CD8-positive, alpha-beta memory T cell (primary cell): ENCODE measurements around the gene SPOCK1. TPM values are rescaled to one million over a fixed set of nuclear protein-coding genes. Genes with fewer than 3 reads are reported as not detected.
"Not testable (repeated sequence)": the region's sequence is repeated elsewhere in the genome, so short reads cannot be mapped to it uniquely, and the experiment has no call there.

Experiments
- CTCF ChIA-PET: fragments of 350-600 bp; sonication (Branson Sonifier 250); formaldehyde crosslinking; loops from one replicate; lab custom pipeline; 2021; ENCODE audit warnings: antibody characterized with exemption; lab: Charles Lee
- POLR2A ChIA-PET: fragments of 350-600 bp; sonication (Branson Sonifier 250); formaldehyde crosslinking; loops from one replicate; lab custom pipeline; 2021; ENCODE audit warnings: antibody characterized with exemption; lab: Charles Lee
- DNase-seq, 5 donors: peaks; one replicate each; pipeline versions ENCODE4 v3.0.0 to v3.0.0-alpha.2; 2020 to 2022; ENCODE audit warnings: mixed read lengths in 1 of 5
- H3K27ac ChIP-seq: one replicate; pipeline ENCODE4 v1.7.0; 2013; ENCODE audit warnings: low read depth, mild to moderate bottlenecking, low read length, moderate library complexity
- H3K27me3 ChIP-seq: 2 replicates; pipeline ENCODE4 v1.7.0; 2013; ENCODE audit warnings: low read length, mild to moderate bottlenecking; ENCODE audit not compliant: insufficient read depth, poor library complexity, severe bottlenecking
- H3K36me3 ChIP-seq: 2 replicates; pipeline ENCODE4 v1.7.0; 2013; ENCODE audit warnings: mild to moderate bottlenecking, low read length, moderate library complexity; ENCODE audit not compliant: insufficient read depth
- H3K4me1 ChIP-seq: 2 replicates; pipeline ENCODE4 v1.7.0; 2013; ENCODE audit warnings: mild to moderate bottlenecking, low read length, moderate library complexity; ENCODE audit not compliant: insufficient read depth
- H3K4me3 ChIP-seq: 2 replicates; pipeline ENCODE4 v1.7.0; 2013; ENCODE audit warnings: mild to moderate bottlenecking, low read length
- H3K9me3 ChIP-seq: 2 replicates; pipeline ENCODE4 v1.7.0; 2013; ENCODE audit warnings: mild to moderate bottlenecking, low read length
- H3K27ac Mint-ChIP-seq, 8 donors: one replicate each; pipeline ENCODE4 v1.8.0; 2020 to 2021; ENCODE audit warnings: mixed read lengths in 8 of 8, mild to moderate bottlenecking in 6 of 8, inconsistent platforms in 3 of 8, moderate library complexity in 3 of 8
- H3K27me3 Mint-ChIP-seq, 2 donors: one replicate each; pipeline ENCODE4 v1.8.0; 2020 to 2021; ENCODE audit warnings: mixed read lengths in 2 of 2, mild to moderate bottlenecking in 1 of 2, moderate library complexity in 1 of 2
- H3K36me3 Mint-ChIP-seq, 3 donors: one replicate each; pipeline ENCODE4 v1.8.0; 2020 to 2021; ENCODE audit warnings: mixed read lengths in 3 of 3, inconsistent platforms in 1 of 3, mild to moderate bottlenecking in 1 of 3
- H3K4me1 Mint-ChIP-seq, 3 donors: one replicate each; pipeline ENCODE4 v1.8.0; 2020 to 2021; ENCODE audit warnings: mixed read lengths in 3 of 3, inconsistent platforms in 1 of 3, mild to moderate bottlenecking in 1 of 3
- H3K4me3 Mint-ChIP-seq, 7 donors: one replicate each; pipeline ENCODE4 v1.8.0; 2020 to 2021; ENCODE audit warnings: mixed read lengths in 7 of 7, mild to moderate bottlenecking in 6 of 7, moderate library complexity in 4 of 7, inconsistent platforms in 2 of 7
- H3K9me3 Mint-ChIP-seq, 5 donors: one replicate each; pipeline ENCODE4 v1.8.0; 2020 to 2022; ENCODE audit warnings: mixed read lengths in 5 of 5, mild to moderate bottlenecking in 3 of 5, moderate library complexity in 2 of 5, inconsistent platforms in 1 of 5
- polyA plus RNA-seq: library from polyadenylated mRNA; unstranded; fragments of 300-500 nt; fragmentation: Illumina TruSeq; gene quantifications from one replicate; pipeline ENCODE4 v1.2.3, GENCODE V29; 2021
- total RNA-seq, 2 experiments: library from RNA; stranded (reverse); gene quantifications; one replicate each; pipeline ENCODE4 v1.2.3, GENCODE V29; 2021

SPOCK1 gene
- total and polyA plus RNA-seq, 3 experiments from 2014 or later: not detected

DNA sequence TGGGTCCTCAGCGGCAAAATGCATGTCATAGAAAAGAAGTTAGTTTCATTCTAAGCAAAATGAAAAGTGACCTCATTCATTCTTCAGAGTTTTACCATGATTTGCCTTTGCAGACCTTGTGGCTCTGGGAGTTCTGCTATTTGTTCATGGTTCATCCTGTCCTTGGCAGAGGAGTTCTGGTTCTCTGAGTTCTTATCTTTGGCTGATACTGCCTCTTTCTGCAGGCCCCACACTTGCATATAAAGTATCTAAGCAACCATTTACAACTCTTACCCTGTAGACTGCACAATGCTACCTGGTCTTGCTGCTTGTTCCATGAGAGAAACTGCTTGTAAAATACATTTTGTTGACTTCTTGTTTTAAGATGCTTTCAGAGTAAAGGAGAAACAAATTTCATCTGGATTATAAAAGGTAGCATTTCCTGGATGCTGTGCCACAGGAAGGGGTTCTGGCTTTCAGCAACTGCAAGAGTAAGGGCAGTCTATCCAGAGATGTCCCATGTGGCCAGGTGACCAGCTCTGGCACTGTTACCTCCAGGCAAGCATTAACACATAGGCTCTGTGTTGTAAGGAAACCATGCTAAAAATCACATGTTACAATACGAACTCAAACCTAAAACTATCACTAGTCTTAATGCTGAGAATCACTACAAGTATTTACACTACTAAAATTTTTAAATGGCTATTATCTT lies 513.2 kb downstream of the SPOCK1 start:
- ChIA-PET CTCF (no interaction called here), POLR2A (no interaction called here)
- Mint-ChIP-seq H3K27ac (no peak overlapping the region), H3K9me3 (peaks cover 0 to 2% (median 0%) of the 10 kb centered on the region in 5 donors), H3K4me3 (no peak overlapping the region), H3K27me3 (peaks cover 0 to 3% of the 10 kb centered on the region in 2 donors), H3K4me1 (no peaks in the 10 kb centered on the region), H3K36me3 (no peaks in the 10 kb centered on the region)
- Histone ChIP-seq H3K27me3 (no peaks in the 10 kb centered on the region), H3K36me3 (no peaks in the 10 kb centered on the region), H3K9me3 (no peaks in the 10 kb centered on the region), H3K4me1 (no peaks in the 10 kb centered on the region), H3K27ac (no peak overlapping the region), H3K4me3 (no peak overlapping the region)
- DNase-seq: no peak

DNA sequence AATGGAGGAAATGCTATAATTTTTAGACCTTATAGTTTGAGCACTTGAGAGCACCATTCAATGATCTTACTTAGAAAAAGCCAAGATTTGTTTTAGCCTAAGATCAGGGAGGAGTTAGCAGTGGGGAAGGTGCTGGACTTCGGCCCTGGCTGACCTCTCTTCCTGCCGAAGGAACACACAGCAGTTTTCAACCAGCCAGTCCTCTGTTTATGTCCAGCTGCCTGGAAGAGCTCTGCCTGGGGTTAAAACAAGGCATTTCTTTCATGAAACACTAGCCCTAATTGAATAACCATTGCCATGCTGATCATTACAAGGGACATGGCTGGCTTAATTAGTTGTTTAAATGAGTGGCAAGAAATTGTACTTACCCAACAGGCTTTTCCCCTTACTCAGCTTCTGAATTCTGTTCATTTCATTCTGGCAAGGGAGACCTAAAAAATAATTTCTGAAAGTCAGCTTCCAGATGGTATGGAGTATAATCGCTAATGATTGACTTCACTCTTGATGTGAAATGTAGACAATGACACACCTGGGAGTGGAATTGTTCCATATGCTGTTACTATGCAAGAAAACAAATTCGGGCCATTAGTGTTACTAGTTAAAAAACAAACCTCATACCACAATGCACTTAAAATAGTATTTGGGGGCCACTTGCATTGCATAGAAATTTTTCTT lies 514.2 kb downstream of the SPOCK1 start:
- DNase-seq: no peak
- no peaks in the 10 kb centered on the region for H3K4me1 ChIP-seq
- H3K36me3 ChIP-seq: no peaks in the 10 kb centered on the region
- Mint-ChIP-seq H3K4me1 (no peaks in the 10 kb centered on the region), H3K36me3 (no peaks in the 10 kb centered on the region), H3K27me3 (peaks cover 0 to under 1% of the 10 kb centered on the region in 2 donors), H3K9me3 (no peaks in the 10 kb centered on the region), H3K4me3 (no peak overlapping the region), H3K27ac (no peak overlapping the region)
- POLR2A ChIA-PET: no interaction called here
- no peaks in the 10 kb centered on the region for H3K9me3 ChIP-seq
- H3K27ac ChIP-seq: no peak overlapping the region
- CTCF ChIA-PET: no interaction called here
- no peaks in the 10 kb centered on the region for H3K27me3 ChIP-seq
- H3K4me3 ChIP-seq: no peak overlapping the region

DNA sequence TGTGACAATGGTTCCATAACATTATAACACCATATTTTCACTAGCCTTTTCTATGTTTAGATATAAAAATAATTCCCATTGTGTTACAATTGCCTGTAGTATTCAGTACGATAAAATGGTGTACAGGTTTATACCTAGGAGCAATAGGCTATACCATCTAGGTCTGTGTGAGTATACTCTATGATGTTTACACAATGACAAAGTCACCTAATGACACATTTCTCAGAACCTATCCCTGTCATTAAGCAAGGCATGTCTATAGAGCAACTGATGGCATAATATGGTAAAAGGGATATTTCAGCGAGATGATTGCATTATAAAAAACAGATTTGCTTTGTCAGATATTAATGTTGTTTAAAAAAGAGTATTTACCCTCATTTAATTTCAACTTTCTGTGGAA lies 517.2 kb downstream of the SPOCK1 start:
- no peaks in the 10 kb centered on the region for H3K36me3 Mint-ChIP-seq
- no peaks in the 10 kb centered on the region for H3K4me1 ChIP-seq
- CTCF ChIA-PET: no interaction called here
- no peak for DNase-seq
- H3K9me3 ChIP-seq: no peaks in the 10 kb centered on the region
- H3K9me3 Mint-ChIP-seq: peaks cover 0 to 2% (median 0%) of the 10 kb centered on the region in 5 donors
- H3K4me3 ChIP-seq: no peak overlapping the region
- no peak overlapping the region for H3K27ac Mint-ChIP-seq
- no peak overlapping the region for H3K27ac ChIP-seq
- no peaks in the 10 kb centered on the region for H3K27me3 ChIP-seq
- H3K4me3 Mint-ChIP-seq: no peak overlapping the region
- no peaks in the 10 kb centered on the region for H3K36me3 ChIP-seq
- POLR2A ChIA-PET: no interaction called here
- H3K4me1 Mint-ChIP-seq: no peaks in the 10 kb centered on the region
- no peaks in the 10 kb centered on the region for H3K27me3 Mint-ChIP-seq

DNA sequence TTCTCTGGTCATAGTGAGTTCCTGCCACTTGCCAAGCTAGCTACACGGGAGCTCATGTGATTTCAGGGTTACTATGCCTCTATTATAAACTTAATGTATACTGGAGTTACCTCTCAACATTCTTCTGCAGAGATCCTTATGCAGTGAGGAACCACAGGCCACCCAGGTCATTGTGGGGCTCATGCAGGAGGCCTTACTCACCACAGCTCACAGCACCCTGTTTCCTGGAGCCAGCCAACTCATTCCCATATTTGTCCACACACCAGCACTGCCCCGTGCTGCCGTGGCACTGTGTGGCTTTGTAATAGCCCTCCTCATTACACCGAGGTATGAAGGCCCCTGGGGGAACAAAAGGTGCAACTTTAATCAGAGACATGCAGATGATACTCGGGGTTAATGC lies 520.0 kb downstream of the SPOCK1 start:
- CTCF ChIA-PET: no interaction called here
- no peak overlapping the region for H3K27ac Mint-ChIP-seq

DNA sequence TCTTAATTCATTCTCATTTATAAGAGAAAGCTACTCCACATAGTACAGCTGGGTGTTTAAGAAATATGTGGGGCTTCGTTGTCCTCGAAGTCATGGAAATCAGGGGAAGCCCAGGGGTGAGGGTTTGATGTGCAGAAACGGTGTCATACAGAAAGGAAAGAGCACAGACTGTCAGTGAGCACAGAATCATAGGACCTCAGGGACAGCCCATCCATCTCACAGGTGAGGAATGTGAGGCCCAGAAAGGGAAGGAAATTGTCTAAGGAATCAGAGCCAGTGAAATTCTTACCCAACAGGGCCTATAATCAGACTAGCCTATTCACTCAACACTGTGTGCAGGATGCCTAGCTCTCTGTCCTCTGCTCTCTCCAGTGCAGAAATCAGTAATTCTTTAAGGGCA lies 535.6 kb downstream of the SPOCK1 start:
- no peaks in the 10 kb centered on the region for H3K36me3 Mint-ChIP-seq
- ChIA-PET CTCF (no interaction called here), POLR2A (no interaction called here)
- H3K4me1 Mint-ChIP-seq: no peaks in the 10 kb centered on the region
- H3K27me3 Mint-ChIP-seq: no peaks in the 10 kb centered on the region
- no peak overlapping the region for H3K27ac Mint-ChIP-seq
- no peak overlapping the region for H3K4me3 Mint-ChIP-seq
- H3K27me3 ChIP-seq: no peaks in the 10 kb centered on the region
- H3K4me3 ChIP-seq: no peak overlapping the region
- no peaks in the 10 kb centered on the region for H3K4me1 ChIP-seq
- no peaks in the 10 kb centered on the region for H3K9me3 ChIP-seq
- no peaks in the 10 kb centered on the region for H3K36me3 ChIP-seq
- H3K27ac ChIP-seq: no peak overlapping the region
- H3K9me3 Mint-ChIP-seq: peaks cover 0 to 16% (median 5%) of the 10 kb centered on the region in 5 donors
- no peak for DNase-seq

More for the DNA sequence above, 520.0 kb downstream of the SPOCK1 start:
- Mint-ChIP-seq H3K4me3 (no peak overlapping the region), H3K27me3 (no peaks in the 10 kb centered on the region), H3K36me3 (no peaks in the 10 kb centered on the region), H3K9me3 (peaks cover 0 to 4% (median 0%) of the 10 kb centered on the region in 5 donors), H3K4me1 (no peaks in the 10 kb centered on the region)
- no peak overlapping the region for H3K4me3 ChIP-seq
- no peaks in the 10 kb centered on the region for H3K4me1 ChIP-seq
- H3K9me3 ChIP-seq: no peaks in the 10 kb centered on the region
- no peaks in the 10 kb centered on the region for H3K27me3 ChIP-seq
- POLR2A ChIA-PET: no interaction called here
- no peak for DNase-seq
- H3K27ac ChIP-seq: no peak overlapping the region
- H3K36me3 ChIP-seq: no peaks in the 10 kb centered on the region

DNA sequence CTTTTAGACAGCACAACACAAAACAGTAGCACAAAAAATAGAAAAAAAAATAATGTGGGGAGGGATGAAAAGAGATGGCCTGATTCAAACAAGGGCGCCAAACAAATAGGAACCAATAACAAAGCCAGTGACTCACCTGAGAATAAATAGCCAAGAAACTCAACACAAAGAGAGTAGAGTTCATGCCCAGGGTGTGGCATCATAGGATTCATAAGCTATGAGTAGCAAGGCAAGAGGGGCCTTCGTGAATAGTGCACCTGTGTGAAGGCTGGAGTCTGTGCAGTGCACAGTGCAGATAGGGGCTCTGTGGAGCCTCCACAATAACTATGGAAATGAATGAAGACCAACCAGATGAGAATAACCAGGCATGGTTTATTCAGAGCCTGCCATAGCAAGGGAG lies 541.7 kb downstream of the SPOCK1 start:
- CTCF ChIA-PET: no interaction called here
- Mint-ChIP-seq H3K27me3 (peaks cover 0 to 2% of the 10 kb centered on the region in 2 donors), H3K9me3 (peaks cover 2 to 19% (median 8%) of the 10 kb centered on the region in 5 donors), H3K4me1 (no peaks in the 10 kb centered on the region), H3K27ac (no peak overlapping the region), H3K36me3 (no peaks in the 10 kb centered on the region), H3K4me3 (no peak overlapping the region)
- Histone ChIP-seq H3K9me3 (no peaks in the 10 kb centered on the region), H3K27ac (no peak overlapping the region), H3K4me3 (no peak overlapping the region), H3K27me3 (no peaks in the 10 kb centered on the region), H3K36me3 (no peaks in the 10 kb centered on the region), H3K4me1 (no peaks in the 10 kb centered on the region)
- POLR2A ChIA-PET: no interaction called here
- no peak for DNase-seq

DNA sequence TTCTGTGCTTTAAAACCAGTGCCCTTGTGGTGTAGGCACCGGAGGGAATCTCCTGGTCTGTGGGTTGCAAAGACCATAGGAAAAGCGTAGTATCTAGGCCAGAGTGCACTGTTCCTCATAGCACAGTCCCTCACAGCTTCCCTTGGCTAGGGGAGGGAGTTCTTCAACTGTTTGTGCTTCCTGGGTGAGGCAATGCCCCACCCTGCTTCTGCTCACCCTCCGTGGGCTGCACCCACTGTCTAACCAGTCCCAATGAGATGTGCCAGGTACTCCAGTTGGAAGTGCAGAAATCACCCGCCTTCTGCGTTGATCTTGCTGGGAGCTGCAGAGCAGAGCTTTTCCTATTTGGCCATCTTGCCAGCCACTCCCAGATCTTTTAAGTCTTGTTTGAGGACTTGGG lies 545.0 kb downstream of the SPOCK1 start:
- H3K4me1 ChIP-seq, CTCF ChIA-PET, H3K36me3 ChIP-seq, H3K27me3 ChIP-seq, H3K27ac Mint-ChIP-seq, H3K4me3 Mint-ChIP-seq, DNase-seq, H3K4me3 ChIP-seq, POLR2A ChIA-PET, H3K27ac ChIP-seq, H3K27me3 Mint-ChIP-seq, H3K4me1 Mint-ChIP-seq, H3K36me3 Mint-ChIP-seq, H3K9me3 ChIP-seq: not testable (repeated sequence)
- H3K9me3 Mint-ChIP-seq: peaks cover 8 to 25% (median 17%) of the 10 kb centered on the region in 5 donors

DNA sequence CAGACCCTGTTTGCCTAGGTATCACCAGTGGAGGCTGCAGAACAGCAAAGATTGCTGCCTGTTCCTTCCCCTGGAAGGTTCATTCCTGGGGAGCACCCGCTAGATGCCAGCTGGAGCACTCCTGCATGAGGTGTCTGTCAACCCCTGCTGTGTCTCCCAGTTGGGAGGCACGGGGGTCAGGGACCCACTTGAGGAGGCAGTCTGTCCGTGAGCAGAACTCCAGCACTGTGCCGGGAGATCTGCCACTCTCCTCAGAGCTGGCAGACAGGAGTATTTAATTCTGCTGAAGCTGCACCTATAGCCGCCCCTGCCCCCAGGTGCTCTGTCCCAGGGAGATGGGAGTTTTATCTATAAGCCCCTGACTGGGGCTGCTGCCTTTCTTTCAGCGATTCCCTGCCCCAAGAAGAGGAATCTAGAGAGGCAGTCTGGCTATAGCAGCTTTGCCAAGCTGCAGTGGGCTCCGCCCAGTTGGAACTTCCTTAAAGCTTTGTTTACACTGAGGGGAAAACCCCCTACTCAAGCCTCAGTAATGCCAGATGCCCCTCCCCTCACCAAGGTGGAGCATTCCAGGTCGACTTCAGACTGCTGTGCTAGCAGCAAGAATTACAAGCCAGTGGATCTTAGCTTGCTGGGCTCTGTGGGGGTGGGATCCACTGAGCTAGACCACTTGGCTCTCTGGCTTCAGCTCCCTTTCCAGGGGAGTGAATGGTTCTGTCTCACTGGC lies 545.6 kb downstream of the SPOCK1 start:
- H3K4me3 Mint-ChIP-seq, POLR2A ChIA-PET, H3K27ac ChIP-seq, H3K27me3 Mint-ChIP-seq, H3K27me3 ChIP-seq, H3K4me1 ChIP-seq, H3K27ac Mint-ChIP-seq, CTCF ChIA-PET, H3K36me3 Mint-ChIP-seq, H3K36me3 ChIP-seq, H3K9me3 ChIP-seq, DNase-seq, H3K4me3 ChIP-seq, H3K4me1 Mint-ChIP-seq: not testable (repeated sequence)
- peaks cover 13 to 25% (median 18%) of the 10 kb centered on the region in 5 donors for H3K9me3 Mint-ChIP-seq
